Measurements from ENCODE around the gene KRTAP5-5.

- TF ChIP-seq, protein P1, sequence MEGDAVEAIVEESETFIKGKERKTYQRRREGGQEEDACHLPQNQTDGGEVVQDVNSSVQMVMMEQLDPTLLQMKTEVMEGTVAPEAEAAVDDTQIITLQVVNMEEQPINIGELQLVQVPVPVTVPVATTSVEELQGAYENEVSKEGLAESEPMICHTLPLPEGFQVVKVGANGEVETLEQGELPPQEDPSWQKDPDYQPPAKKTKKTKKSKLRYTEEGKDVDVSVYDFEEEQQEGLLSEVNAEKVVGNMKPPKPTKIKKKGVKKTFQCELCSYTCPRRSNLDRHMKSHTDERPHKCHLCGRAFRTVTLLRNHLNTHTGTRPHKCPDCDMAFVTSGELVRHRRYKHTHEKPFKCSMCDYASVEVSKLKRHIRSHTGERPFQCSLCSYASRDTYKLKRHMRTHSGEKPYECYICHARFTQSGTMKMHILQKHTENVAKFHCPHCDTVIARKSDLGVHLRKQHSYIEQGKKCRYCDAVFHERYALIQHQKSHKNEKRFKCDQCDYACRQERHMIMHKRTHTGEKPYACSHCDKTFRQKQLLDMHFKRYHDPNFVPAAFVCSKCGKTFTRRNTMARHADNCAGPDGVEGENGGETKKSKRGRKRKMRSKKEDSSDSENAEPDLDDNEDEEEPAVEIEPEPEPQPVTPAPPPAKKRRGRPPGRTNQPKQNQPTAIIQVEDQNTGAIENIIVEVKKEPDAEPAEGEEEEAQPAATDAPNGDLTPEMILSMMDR (IDR thresholded peaks at IDR 0.05; ENCODE audit: low read length), result no peak
- no peak for TF ChIP-seq EZH2 (IDR thresholded peaks at IDR 0.05; ENCODE audit: borderline replicate concordance, low read length)
Observed at GRCh38 chr11:1650034-1650917, 20.7 kb downstream of the KRTAP5-5 start.

All from OCI-LY1 (cell line).